BE2C (cell line): ENCODE measurements around the gene DUSP16.

Source experiments
- DNase-seq: peaks from one replicate; pipeline ENCODE4 v3.0.0-alpha.2; 2020
- H3K27me3 ChIP-seq: fragments of 250-450 bp; sonication (Bioruptor Pico); 2 replicates; pipeline ENCODE4 v1.5.1; 2020; ENCODE audit warnings: mild to moderate bottlenecking
- H3K36me3 ChIP-seq: fragments of 250-450 bp; sonication (Bioruptor Pico); 2 replicates; pipeline ENCODE4 v1.5.1; 2020; ENCODE audit warnings: mild to moderate bottlenecking
- H3K4me1 ChIP-seq: fragments of 250-450 bp; sonication (Bioruptor Pico); 2 replicates; pipeline ENCODE4 v1.5.1; 2020
- H3K4me3 ChIP-seq: 2 replicates; pipeline ENCODE4 v1.5.1; 2011; ENCODE audit warnings: low read depth, low read length
- H3K9me3 ChIP-seq: fragments of 250-450 bp; sonication (Bioruptor Pico); 2 replicates; pipeline ENCODE4 v1.5.1; 2020
- CTCF ChIP-seq: IDR thresholded peaks from 2 replicates; pipeline ENCODE4 v1.5.1; 2012; ENCODE audit warnings: mild to moderate bottlenecking, low read depth, low read length

DUSP16 gene

GRCh38 chr12:12465522-12465921 lies 97.1 kb downstream of the DUSP16 start:
- no peaks in the 10 kb centered on the region for H3K4me1 ChIP-seq
- H3K9me3 ChIP-seq, result no peaks in the 10 kb centered on the region
- no peaks in the 10 kb centered on the region for H3K36me3 ChIP-seq
- DNase-seq, result no peak
- TF ChIP-seq CTCF, result no peak
- H3K27me3 ChIP-seq, result no peaks in the 10 kb centered on the region
- H3K4me3 ChIP-seq, result no peak overlapping the region

- Histone ChIP-seq H3K36me3 (no peaks in the 10 kb centered on the region), H3K4me1 (no peaks in the 10 kb centered on the region), H3K9me3 (no peaks in the 10 kb centered on the region), H3K4me3 (no peak overlapping the region), H3K27me3 (no peaks in the 10 kb centered on the region)
- no peak for TF ChIP-seq CTCF
- no peak for DNase-seq
Measured at GRCh38 chr12:12461923-12462315, 100.7 kb downstream of the DUSP16 start.

GRCh38 chr12:12460935-12461922 lies 101.4 kb downstream of the DUSP16 start:
- no peaks in the 10 kb centered on the region for H3K36me3 ChIP-seq
- H3K9me3 ChIP-seq, result no peaks in the 10 kb centered on the region
- TF ChIP-seq CTCF, result no peak
- no peaks in the 10 kb centered on the region for H3K4me1 ChIP-seq
- no peak for DNase-seq
- no peak overlapping the region for H3K4me3 ChIP-seq
- H3K27me3 ChIP-seq, result no peaks in the 10 kb centered on the region

GRCh38 chr12:12456637-12457036 lies 106.0 kb downstream of the DUSP16 start:
- Histone ChIP-seq H3K36me3 (no peaks in the 10 kb centered on the region), H3K9me3 (no peaks in the 10 kb centered on the region), H3K4me3 (no peak overlapping the region), H3K4me1 (peaks cover 3% of the 10 kb centered on the region; the same call in 1 of the 2 replicates), H3K27me3 (no peaks in the 10 kb centered on the region)
- no peak for DNase-seq
- TF ChIP-seq CTCF, result no peak

- Histone ChIP-seq H3K4me3 (no peak overlapping the region), H3K27me3 (no peaks in the 10 kb centered on the region), H3K36me3 (no peaks in the 10 kb centered on the region), H3K4me1 (peaks cover 3% of the 10 kb centered on the region; the same call in 1 of the 2 replicates), H3K9me3 (no peaks in the 10 kb centered on the region)
- no peak for TF ChIP-seq CTCF
- no peak for DNase-seq
Measured at GRCh38 chr12:12454315-12454714, 108.3 kb downstream of the DUSP16 start.

GRCh38 chr12:12453635-12454034 lies 109.0 kb downstream of the DUSP16 start:
- H3K4me1 ChIP-seq, result peaks cover 3% of the 10 kb centered on the region; the same call in 1 of the 2 replicates
- no peak for DNase-seq
- no peaks in the 10 kb centered on the region for H3K9me3 ChIP-seq
- no peaks in the 10 kb centered on the region for H3K36me3 ChIP-seq
- TF ChIP-seq CTCF, result no peak
- H3K4me3 ChIP-seq, result no peak overlapping the region
- no peaks in the 10 kb centered on the region for H3K27me3 ChIP-seq
